Fibroblast of peridontal ligament (primary cell): ENCODE measurements around the gene CBFA2T3.
"Not testable (repeated sequence)": the region's sequence is repeated elsewhere in the genome, so short reads cannot be mapped to it uniquely, and the experiment has no call there.

Experiments
- DNase-seq: peaks from one replicate; pipeline ENCODE4 v3.0.0-alpha.2; 2010; ENCODE audit errors: extremely low read depth

The CBFA2T3 gene

GRCh38 chr16:88889702-88890352 lies 87.2 kb downstream of the CBFA2T3 start:
- not testable (repeated sequence) for DNase-seq

- DNase-seq: no peak
Observed at GRCh38 chr16:88888461-88889387, 88.3 kb downstream of the CBFA2T3 start.

- DNase-seq: no peak
Observed at GRCh38 chr16:88888057-88888456, 89.0 kb downstream of the CBFA2T3 start.

- DNase-seq: peak; percentile 59
Observed at GRCh38 chr16:88886845-88887521, 90.0 kb downstream of the CBFA2T3 start.

- DNase-seq: no peak
Observed at GRCh38 chr16:88886420-88886844, 90.6 kb downstream of the CBFA2T3 start.

GRCh38 chr16:88885693-88886280 lies 91.2 kb downstream of the CBFA2T3 start:
- no peak for DNase-seq

- no peak for DNase-seq
Observed at GRCh38 chr16:88884569-88885271, 92.3 kb downstream of the CBFA2T3 start.

GRCh38 chr16:88883946-88884345 lies 93.1 kb downstream of the CBFA2T3 start:
- no peak for DNase-seq

- DNase-seq: no peak
Observed at GRCh38 chr16:88883117-88883895, 93.7 kb downstream of the CBFA2T3 start.

GRCh38 chr16:88882358-88883030 lies 94.5 kb downstream of the CBFA2T3 start:
- DNase-seq: no peak

GRCh38 chr16:88881675-88882357 lies 95.2 kb downstream of the CBFA2T3 start:
- DNase-seq: no peak

GRCh38 chr16:88881007-88881615 lies 95.9 kb downstream of the CBFA2T3 start:
- DNase-seq: no peak

GRCh38 chr16:88880226-88881006 lies 96.6 kb downstream of the CBFA2T3 start:
- no peak for DNase-seq

GRCh38 chr16:88879788-88880055 lies 97.3 kb downstream of the CBFA2T3 start:
- no peak for DNase-seq

- no peak for DNase-seq
Observed at GRCh38 chr16:88878967-88879787, 97.8 kb downstream of the CBFA2T3 start.

GRCh38 chr16:88878356-88878755 lies 98.7 kb downstream of the CBFA2T3 start:
- no peak for DNase-seq

- no peak for DNase-seq
Observed at GRCh38 chr16:88877564-88878289, 99.3 kb downstream of the CBFA2T3 start.
